Thyroid gland (tissue), 4 donors: ENCODE measurements around the gene TAC4.

Source experiments
- CTCF ChIP-seq, 6 experiments: fragments of 200-600 bp in 3 of 6; fragments of 450-650 bp in 3 of 6; sonication (generic) in 3 of 6; IDR thresholded peaks; one replicate each; pipeline ENCODE4 v1.5.1; 2016 to 2019; ENCODE audit warnings: antibody characterized with exemption in 6 of 6, mild to moderate bottlenecking in 2 of 6, inconsistent platforms in 1 of 6, moderate library complexity in 1 of 6
- POLR2A ChIP-seq, 2 donors: fragments of 450-650 bp; IDR thresholded peaks; one replicate each; pipeline ENCODE4 v1.6.1; 2017; ENCODE audit warnings: antibody characterized with exemption in 2 of 2, mild to moderate bottlenecking in 2 of 2, moderate library complexity in 1 of 2

- TF ChIP-seq CTCF (IDR thresholded peaks at IDR 0.05) (no peak), POLR2A (IDR thresholded peaks at IDR 0.05) (no peak)
These were observed 27.8 kb upstream of the TAC4 start for GRCh38 chr17:49875685-49876084.
